GF-D8 (cell line): ENCODE data around the gene GPRC5B.

Source experiments
- DNase-seq: peaks from one replicate; lab custom pipeline; 2025; lab: John Stamatoyannopoulos, UW

Gene GPRC5B

GRCh38 chr16:19844945-19845641, 39.6 kb downstream of the GPRC5B start:
- DNase-seq = no peak

DNA sequence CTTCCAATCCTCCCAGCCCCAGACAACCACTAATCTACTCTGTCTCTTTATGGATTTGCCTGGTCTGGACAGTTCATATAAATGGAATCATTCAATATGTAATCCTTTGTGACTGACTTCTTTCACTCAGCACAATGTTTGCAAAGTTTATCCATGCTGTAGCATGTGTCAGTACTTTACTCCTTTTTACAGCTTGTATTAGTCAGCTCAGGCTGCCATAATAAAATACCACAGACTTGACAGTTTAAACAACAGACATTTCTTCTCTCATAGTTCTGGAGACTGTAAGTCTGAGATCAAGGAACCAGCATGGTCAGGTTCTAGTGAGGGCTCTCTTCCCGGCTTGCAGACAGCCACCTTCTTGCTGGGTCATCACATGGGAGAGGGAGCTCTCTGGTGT, 41.3 kb downstream of the GPRC5B start:
- DNase-seq = no peak

DNA sequence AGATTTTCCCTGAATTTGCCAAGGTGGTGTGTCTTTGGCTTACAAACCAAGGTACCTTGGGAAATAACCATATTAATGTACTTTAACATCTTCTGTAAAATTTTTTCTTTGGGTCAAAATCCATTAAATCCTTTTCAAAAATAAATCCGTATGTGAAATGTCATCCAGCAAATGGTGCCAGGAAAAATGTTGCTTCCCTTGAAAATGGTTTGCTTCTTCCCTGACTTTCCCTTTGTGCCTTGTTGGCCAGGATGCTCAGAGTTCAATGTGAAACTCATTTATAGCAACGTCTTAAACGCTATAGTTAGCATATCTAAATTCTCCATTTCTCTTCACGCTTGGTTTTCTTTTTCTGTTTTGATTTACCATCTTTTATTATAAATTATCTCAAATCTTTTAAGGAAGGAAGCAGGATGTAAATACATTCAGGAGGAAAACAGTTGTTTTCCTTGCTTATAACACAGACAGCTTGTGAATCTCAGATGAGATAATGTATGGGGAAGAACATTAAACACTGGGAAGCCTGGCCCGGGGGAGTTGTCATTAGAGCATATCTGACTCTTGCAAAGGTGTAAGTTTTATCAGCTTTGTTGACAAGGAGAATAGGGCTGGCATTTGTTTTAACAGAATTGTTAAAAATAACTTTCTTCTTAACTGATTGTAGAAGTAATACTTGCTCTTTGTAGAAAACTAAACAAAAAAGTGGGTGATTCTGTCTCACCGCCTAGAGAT, 42.1 kb downstream of the GPRC5B start:
- DNase-seq = no peak

DNA sequence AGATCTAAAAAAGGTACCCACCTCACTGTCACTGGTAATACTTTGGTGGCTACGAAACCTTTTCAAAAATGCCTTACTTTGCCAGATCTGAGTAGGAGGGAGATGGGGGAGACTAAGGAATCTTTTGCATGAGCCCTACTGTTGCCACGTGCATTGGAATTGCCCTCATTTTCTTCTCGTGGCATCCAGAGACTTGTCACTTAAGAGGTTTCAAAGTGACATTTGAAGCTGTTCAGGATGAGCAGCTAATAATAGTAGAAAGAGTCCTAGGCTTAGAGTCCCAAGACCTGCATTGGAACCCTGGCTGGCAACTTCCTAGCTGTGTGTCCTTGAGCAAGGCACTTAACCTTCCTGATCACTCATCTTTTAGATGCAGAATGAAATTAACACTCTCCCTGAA, 43.5 kb downstream of the GPRC5B start:
- no peak for DNase-seq

- no peak for DNase-seq
Observed at GRCh38 chr16:19840524-19841110, 44.0 kb downstream of the GPRC5B start.

GRCh38 chr16:19837984-19838707, 46.5 kb downstream of the GPRC5B start:
- DNase-seq = no peak

GRCh38 chr16:19837331-19837980, 47.2 kb downstream of the GPRC5B start:
- DNase-seq = no peak

GRCh38 chr16:19835968-19836421, 48.7 kb downstream of the GPRC5B start:
- DNase-seq = no peak

DNA sequence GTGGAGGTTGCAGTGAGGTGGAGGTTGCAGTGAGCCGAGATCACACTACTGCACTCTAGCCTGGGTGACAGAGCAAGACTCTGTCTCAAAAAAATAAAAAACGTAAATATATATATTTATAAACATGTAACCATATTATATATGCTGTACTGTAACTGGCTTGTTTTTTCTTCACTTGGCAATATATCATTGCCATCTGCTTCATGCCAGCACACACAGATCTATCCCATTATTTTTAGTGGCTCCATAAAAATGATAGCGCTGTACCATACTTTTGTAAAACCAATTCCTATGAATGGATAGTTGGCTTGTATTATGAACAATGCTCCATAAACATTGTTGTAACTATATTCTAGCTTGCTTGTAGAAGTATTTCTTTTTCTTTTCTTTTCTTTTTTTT, 49.5 kb downstream of the GPRC5B start:
- no peak for DNase-seq

DNA sequence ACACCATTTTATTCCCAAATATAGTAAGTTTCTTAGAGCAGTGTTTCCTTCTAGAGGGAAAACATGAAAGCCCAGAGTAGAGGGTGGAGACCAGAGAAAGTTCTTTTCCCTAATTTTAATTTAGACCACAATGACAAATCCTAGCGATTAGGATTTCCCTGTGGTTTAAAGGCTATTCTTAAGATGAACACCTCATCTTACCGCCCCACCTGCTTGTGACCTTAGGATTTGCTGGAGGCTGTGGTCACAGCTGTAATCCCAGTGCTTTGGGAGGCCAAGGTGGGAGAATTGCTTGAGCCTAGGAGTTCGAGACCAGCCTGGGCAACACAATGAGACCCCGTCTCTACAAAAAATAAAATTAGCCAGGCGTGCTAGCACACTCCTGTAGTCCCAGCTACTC, 51.1 kb downstream of the GPRC5B start:
- no peak for DNase-seq

DNA sequence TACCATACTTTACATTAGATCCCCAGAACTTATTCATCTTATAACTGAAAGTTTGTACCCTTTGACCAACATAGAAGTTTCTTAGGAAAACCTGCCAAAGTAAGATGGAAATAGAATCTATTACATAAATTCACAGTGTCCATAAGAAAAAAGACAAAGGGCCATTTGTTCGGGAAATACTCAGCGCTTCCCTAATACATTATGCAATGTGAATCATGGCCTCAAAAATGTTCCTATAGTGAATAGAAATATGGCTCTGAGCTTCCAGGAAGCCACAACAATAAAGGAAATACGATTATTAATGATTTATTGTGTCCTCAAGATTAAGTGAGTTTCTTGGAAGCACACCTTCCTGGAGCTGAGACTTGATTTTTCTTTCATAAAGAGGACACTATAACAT, 51.5 kb downstream of the GPRC5B start:
- no peak for DNase-seq

DNA sequence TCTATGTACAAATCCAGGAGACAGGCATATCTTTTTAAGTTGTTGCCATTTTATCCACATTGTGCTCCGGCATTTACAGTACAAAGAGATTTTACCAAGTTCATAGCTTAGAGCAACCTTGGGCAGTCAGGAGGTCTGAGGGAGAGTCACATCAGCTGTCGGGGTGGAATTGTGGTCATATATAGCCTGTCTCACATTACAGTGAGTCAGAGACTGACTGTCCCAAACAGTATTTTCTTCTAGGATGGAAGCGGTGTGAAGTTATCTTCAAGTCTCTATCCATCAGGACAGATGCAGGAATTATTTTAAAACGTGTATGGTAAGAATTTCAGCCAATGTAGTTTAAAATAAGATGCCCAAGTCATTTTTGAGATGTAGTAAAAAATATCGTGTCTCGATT, 53.0 kb downstream of the GPRC5B start:
- no peak for DNase-seq

- DNase-seq = no peak
Observed at GRCh38 chr16:19830902-19831560, 53.6 kb downstream of the GPRC5B start.

GRCh38 chr16:19829844-19830692, 54.6 kb downstream of the GPRC5B start:
- DNase-seq = no peak

DNA sequence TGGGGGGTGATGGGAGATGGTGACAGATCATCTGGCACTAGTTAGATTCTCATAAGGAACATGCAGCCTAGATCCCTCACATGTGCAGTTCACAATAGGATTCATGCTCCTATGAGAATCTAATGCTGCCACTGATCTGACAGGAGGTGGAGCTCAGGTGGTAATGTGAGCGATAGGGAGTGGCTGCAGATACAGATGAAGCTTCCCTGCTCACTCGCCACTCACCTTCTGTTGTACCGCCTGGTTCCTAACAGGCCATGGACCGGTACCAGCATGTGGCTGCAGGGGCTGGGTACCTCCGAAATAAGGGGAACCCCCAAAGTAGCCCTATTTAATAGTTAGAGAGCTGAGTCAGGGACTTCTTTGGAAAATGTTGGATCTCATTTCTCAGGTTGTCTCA, 60.4 kb downstream of the GPRC5B start:
- DNase-seq = no peak

DNA sequence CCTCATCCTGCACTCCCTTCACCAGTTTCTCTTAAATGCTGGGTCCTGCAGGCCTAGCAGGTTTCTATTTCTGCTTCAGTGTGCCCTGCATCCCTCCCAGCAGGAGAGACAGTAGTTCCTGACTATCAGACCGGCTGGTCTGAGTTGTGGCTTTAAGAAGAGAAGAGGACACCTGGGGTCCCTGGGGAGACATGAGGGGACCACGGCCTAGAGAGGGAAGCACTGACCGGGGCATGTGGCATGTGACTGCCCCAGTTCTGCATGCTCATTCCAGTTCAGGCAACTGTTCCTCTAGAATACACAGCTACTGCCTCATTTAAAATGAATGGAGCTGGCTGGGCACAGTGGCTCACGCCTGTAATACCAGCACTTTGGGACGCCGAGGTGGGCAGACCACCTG, 61.3 kb downstream of the GPRC5B start:
- no peak for DNase-seq

- no peak for DNase-seq
Observed at GRCh38 chr16:19822533-19822932, 62.1 kb downstream of the GPRC5B start.

DNA sequence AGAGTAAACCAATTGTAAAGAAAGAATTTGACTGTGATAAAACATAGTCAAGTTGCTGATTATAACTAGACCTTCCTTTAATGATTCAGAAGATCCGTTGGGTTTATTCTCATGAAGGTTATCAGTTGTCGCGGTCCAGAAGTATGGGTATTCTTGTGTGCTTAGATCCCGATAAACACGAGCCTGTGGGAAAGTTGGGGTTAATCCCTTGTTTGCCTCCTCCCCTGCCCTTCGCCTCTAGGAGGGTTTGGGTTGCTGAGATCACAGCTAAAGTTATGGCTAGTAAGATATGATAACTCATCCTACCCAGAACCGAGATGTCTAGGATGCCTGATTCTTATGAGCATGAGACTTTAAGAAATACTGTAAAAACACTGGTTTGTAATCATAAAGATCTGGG, 66.8 kb downstream of the GPRC5B start:
- DNase-seq = no peak

DNA sequence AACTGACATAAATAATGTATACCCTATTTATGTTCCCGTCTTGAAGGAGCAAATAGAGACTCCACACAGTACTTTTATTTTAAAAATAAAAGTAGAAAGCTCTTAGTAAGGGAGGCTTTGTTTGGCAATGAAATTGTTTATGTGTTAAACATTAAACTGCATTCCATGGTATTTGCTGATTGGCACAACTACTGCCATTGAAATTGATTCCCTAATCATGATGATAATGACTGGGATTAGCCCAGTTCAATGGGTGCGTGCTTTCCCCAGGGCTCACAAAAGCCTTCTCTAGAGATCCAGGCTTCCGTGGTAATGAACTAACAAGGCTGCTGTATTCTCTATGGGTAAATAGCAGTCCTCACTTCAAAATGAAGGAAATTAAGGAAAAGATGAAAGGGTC, 67.5 kb downstream of the GPRC5B start:
- DNase-seq = no peak

- DNase-seq = no peak
Observed at GRCh38 chr16:19815418-19815817, 69.2 kb downstream of the GPRC5B start.

DNA sequence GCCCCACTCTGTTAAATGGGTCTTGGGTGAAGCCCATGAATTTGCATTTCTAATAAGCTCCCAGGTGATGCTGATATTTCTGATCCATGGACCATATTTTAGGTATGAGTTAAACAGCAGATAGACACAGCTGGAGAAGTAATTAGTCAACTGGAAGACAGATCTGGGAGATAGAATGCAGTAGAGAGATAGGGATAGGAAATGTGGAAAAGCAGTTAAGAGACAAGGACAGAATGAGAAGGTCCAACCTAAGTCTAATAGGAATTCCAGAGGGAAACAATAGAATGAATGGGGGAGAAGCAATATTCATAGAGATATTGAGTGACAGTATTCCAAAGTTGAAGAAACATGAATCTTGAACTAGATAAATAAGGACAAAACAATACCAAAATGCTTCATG, 71.7 kb downstream of the GPRC5B start:
- DNase-seq = no peak
